GM21619 (cell line): Measurements from ENCODE around the gene ARPIN.

ENCODE experiments used
- ATAC-seq: cut with Tn5 transposase; IDR thresholded peaks from one replicate; pipeline ENCODE4 v1.9.1; 2021; ENCODE audit not compliant: unreplicated experiment

ARPIN gene

DNA sequence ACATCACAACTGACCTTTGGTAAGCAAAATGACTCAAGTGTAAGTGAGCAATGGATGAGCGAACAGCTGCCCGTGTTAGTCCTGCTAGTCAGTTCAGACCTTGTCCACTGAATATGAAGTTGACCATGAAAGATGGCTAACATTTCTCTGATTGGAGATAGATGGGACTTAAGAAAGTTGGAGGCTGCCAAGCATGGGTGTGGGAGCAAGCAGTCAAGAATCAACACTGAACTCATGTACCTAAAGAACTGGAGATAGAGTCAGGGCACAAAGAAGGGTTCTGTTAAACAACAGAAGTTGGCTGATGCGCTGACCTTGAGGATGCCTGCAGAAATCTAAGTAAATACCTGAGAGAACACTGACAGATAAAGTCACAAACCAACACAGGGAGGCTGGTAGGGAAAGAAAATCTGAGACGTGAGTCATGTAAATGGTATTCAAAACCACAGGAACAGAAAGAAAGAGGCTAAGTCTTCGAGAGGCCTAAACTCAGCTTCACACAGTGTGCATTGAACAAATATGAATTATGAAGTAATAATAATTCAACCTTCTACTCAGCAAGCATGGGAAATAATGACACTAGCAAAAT lies 67.4 kb downstream of the ARPIN start:
- no peak for ATAC-seq
